Vagina (tissue), 2 donors: Measurements from ENCODE around the gene UBD.

Source experiments
- POLR2A ChIP-seq, 2 donors: fragments of 450-650 bp; IDR thresholded peaks; one replicate each; pipeline ENCODE4 v1.6.1; 2017; ENCODE audit warnings: antibody characterized with exemption in 2 of 2, mild to moderate bottlenecking in 2 of 2, moderate library complexity in 2 of 2
- POLR2AphosphoS5 ChIP-seq, 2 donors: sonication (generic); formaldehyde crosslinking; IDR thresholded peaks; one replicate each; pipeline ENCODE4 v1.9.0; 2017; ENCODE audit warnings: antibody characterized with exemption in 2 of 2, mild to moderate bottlenecking in 2 of 2, low read depth in 1 of 2; ENCODE audit not compliant: insufficient read depth in 1 of 2
- TF ChIP-seq, protein P1 (sequence below), 3 experiments: fragments of 450-650 bp in 2 of 3; fragments of 200-600 bp in 1 of 3; sonication (generic) in 1 of 3; IDR thresholded peaks; one replicate each; pipeline ENCODE4 v1.5.1; 2017 to 2019; ENCODE audit warnings: antibody characterized with exemption in 3 of 3, mild to moderate bottlenecking in 2 of 3, moderate library complexity in 2 of 3

DNA sequence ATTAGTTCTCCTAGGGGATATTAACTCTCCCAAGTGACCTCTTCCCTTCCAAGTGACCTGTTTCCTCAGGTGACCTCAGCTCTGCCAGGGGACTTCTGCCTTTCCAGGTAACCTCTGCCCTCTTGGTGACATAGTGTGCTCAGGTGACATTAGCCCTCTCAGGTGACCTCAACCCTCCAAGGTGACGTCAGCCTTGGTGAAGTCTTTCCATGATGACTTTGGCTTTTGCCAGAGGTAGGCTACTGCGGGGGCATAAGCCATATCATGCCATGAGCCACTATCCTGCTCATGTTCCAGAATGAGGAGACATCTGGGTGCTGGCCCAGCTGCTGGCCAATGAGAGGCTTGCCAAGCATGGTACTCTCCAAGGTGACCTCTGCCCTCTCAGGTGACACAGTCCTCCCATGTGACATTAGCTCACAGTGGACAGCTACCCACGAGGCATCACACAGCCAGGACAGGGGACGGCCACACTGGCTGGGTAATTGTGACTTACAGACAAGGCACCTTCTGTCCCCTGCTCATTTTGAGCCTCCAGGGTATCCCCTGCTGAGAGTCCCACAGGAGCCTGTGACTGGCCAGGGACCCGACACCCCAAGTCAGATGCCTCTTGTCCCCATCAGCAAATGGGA lies 31.1 kb downstream of the UBD start:
- TF ChIP-seq, protein P1, sequence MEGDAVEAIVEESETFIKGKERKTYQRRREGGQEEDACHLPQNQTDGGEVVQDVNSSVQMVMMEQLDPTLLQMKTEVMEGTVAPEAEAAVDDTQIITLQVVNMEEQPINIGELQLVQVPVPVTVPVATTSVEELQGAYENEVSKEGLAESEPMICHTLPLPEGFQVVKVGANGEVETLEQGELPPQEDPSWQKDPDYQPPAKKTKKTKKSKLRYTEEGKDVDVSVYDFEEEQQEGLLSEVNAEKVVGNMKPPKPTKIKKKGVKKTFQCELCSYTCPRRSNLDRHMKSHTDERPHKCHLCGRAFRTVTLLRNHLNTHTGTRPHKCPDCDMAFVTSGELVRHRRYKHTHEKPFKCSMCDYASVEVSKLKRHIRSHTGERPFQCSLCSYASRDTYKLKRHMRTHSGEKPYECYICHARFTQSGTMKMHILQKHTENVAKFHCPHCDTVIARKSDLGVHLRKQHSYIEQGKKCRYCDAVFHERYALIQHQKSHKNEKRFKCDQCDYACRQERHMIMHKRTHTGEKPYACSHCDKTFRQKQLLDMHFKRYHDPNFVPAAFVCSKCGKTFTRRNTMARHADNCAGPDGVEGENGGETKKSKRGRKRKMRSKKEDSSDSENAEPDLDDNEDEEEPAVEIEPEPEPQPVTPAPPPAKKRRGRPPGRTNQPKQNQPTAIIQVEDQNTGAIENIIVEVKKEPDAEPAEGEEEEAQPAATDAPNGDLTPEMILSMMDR (IDR thresholded peaks at IDR 0.05), result no peak
- no peak for TF ChIP-seq POLR2A (IDR thresholded peaks at IDR 0.05)
- no peak for TF ChIP-seq POLR2AphosphoS5 (IDR thresholded peaks at IDR 0.05; ENCODE audit: insufficient read depth in 1 of 2, low read depth in 1 of 2)
